ENCODE measurements around the gene TEKT4.

- no peak for TF ChIP-seq POLR2A (IDR thresholded peaks at IDR 0.05; ENCODE audit: low read length)
- no peak for TF ChIP-seq GATA1 (IDR thresholded peaks at IDR 0.05; ENCODE audit: low read depth, low read length)
These were observed 5.3 kb downstream of the TEKT4 start for GRCh38 chr2:94876523-94876863.
